Hematopoietic multipotent progenitor cell (in vitro differentiated cells): ENCODE data around the gene ERI2. TPM values are rescaled to one million over a fixed set of nuclear protein-coding genes. Genes with fewer than 3 reads are reported as not detected.

Experiments used
- DNase-seq, 3 donors: peaks; one replicate each; pipeline ENCODE4 v3.0.0-alpha.2; 2011 to 2015; ENCODE audit warnings: low read depth in 2 of 3, low spot score in 2 of 3
- total RNA-seq: library from RNA; depleted of rRNA; stranded (reverse); fragments of >200 nt; gene quantifications from one replicate; pipeline ENCODE4 v1.2.3, GENCODE V29; 2012

ERI2 gene
- total RNA-seq, 1 donor, result 9.7 TPM

GRCh38 chr16:20818929-20819585 is 12.8 kb upstream of the ERI2 start:
- no peak for DNase-seq

GRCh38 chr16:20814784-20815183 is 8.5 kb upstream of the ERI2 start:
- peak in 2 of 3 donors; percentile 81 to 90 for DNase-seq

GRCh38 chr16:20812510-20812909 is 6.2 kb upstream of the ERI2 start:
- DNase-seq, result no peak

- DNase-seq, result no peak
Observed at GRCh38 chr16:20811889-20812439, 5.7 kb upstream of the ERI2 start.

- no peak for DNase-seq
Observed at GRCh38 chr16:20807862-20808261, 1.6 kb upstream of the ERI2 start.

GRCh38 chr16:20805684-20806167 is 546 bp downstream of the ERI2 start:
- DNase-seq, result peak in 1 of 3 donors; percentile 8

GRCh38 chr16:20803561-20804214 is 2.6 kb downstream of the ERI2 start:
- DNase-seq, result no peak

GRCh38 chr16:20803192-20803560 is 3.1 kb downstream of the ERI2 start:
- DNase-seq, result no peak

GRCh38 chr16:20801278-20801677 is 5.0 kb downstream of the ERI2 start:
- DNase-seq, result no peak

GRCh38 chr16:20799599-20799998 is 6.7 kb downstream of the ERI2 start:
- DNase-seq, result peak in 2 of 3 donors; percentile 22 to 72

- no peak for DNase-seq
Observed at GRCh38 chr16:20798364-20798763, 7.9 kb downstream of the ERI2 start.

- DNase-seq, result no peak
Observed at GRCh38 chr16:20791923-20792612, 14.2 kb downstream of the ERI2 start.

- no peak for DNase-seq
Observed at GRCh38 chr16:20789130-20789529, 17.1 kb downstream of the ERI2 start.

- DNase-seq, result no peak
Observed at GRCh38 chr16:20784204-20784603, 22.1 kb downstream of the ERI2 start.

GRCh38 chr16:20782470-20782869 is 23.8 kb downstream of the ERI2 start:
- DNase-seq, result no peak

GRCh38 chr16:20781697-20782096 is 24.6 kb downstream of the ERI2 start:
- DNase-seq, result no peak

GRCh38 chr16:20774703-20775362 is 31.4 kb downstream of the ERI2 start:
- DNase-seq, result peak; percentile 17 to 79 (median 72)

- DNase-seq, result no peak
Observed at GRCh38 chr16:20773679-20774078, 32.6 kb downstream of the ERI2 start.

GRCh38 chr16:20768818-20769217 is 37.5 kb downstream of the ERI2 start:
- DNase-seq, result no peak

GRCh38 chr16:20768121-20768520 is 38.2 kb downstream of the ERI2 start:
- no peak for DNase-seq

GRCh38 chr16:20767577-20767976 is 38.7 kb downstream of the ERI2 start:
- no peak for DNase-seq
